Measurements from ENCODE around the gene OR8B4.
"Not testable (repeated sequence)": the region's sequence is repeated elsewhere in the genome, so short reads cannot be mapped to it uniquely, and the experiment has no call there.

The OR8B4 gene

DNA sequence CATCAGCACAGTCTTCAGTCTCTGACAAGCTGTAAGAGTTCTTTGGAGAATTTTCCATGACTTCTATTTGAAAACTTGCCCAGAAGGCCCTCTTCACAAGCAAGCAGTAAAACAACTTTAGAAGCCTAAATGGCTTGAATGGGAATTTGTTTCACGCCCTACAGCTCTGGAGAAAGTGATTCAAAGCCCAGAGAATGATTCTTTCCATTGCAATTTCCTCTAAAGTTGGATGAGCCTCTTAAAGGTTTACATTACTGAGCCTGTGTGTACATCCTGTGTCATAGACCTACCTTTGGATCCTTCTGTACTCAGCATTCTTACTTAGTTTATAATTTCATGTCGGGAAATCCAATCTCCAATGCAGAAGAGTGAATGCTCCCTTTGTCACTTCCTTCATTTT, 19.1 kb downstream of the OR8B4 start:
- DNase-seq (ENCODE audit: low read depth, low spot score) = no peak

DNA sequence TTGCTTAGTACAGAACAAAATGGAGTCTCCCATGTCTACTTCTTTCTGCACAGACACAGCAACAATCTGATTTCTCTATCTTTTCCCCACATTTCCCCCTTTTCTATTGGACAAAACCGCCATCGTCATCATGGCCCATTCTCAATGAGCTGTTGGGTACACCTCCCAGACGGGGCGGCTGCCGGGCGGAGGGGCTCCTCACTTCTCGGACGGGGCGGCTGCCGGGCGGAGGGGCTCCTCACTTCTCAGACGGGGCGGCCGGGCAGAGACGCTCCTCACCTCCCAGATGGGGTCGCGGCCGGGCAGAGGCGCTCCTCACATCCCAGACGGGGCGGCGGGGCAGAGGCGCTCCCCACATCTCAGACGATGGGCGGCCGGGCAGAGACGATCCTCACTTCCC, 21.5 kb downstream of the OR8B4 start:
- not testable (repeated sequence) for DNase-seq (ENCODE audit: low read depth, low spot score)

DNA sequence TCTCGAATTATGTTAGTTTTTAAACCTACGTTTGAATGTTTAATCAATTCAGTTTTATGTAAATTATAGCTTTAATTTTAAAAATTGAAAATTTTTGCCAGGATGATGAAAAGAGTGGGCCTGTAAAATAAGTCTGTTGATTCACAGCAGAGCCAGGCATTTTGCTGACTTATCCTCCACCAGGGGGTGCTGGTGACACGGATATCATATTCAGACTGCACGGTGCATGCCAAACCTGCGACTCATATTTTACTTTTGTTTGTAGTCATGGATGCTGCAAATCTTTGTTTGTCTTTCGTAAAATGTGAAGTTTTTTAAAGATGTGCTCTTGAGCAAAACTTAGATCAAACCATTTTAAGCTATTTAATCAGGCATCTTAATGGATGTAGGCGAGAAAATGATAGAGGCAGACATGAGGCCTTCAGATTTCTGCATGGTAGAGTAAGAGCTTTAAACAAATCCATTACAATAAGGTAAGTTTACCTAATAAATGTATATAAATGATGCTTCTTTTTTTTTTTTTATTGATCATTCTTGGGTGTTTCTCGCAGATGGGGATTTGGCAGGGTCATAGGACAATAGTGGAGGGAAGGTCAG, 22.2 kb downstream of the OR8B4 start:
- peak; percentile 32 for DNase-seq (ENCODE audit: low read depth, low spot score)

DNA sequence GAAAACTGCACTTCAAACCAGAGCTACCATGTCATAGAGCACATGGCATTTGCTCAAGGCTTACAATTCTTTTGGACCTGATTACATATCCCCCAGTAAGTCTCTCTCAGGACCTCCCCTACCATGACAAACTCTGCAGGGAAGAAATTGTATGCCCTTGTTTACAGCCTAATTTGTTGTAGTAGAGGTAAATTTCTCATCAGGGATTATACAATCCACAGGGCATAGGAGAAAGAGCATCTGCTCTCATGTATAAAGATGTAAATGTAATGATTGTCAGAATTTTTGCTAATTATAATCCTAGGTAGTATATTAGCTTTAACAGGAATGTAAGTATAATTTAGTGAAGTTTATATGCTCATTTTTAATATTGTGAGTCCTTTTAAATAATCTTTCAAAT, 25.7 kb downstream of the OR8B4 start, which contains the start of gene OR8B3:
Gene OR8B3, minus strand, starts transcription at position 101 of the 400 bp plus-strand sequence. CDS start 1,673 bp downstream, outside the sequence.
- no peak for DNase-seq (ENCODE audit: low read depth, low spot score)

DNA sequence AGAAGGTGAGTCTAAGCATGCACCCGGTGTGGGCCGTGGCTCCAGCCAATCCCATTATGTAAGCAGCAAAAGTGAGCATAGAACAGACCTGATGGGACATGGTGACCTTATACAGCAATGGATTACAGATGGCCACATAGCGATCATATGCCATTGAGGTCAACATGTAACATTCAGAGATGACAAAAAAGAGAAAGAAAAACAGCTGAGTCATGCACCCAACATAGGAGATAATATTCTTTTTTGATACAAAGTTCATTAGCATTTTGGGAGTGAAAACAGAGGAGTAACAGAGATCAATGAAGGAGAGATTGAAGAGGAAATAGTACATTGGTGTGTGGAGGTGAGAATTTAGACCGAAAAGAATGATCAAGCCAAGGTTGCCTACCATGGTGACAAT, 27.8 kb downstream of the OR8B4 start:
- DNase-seq (ENCODE audit: low read depth, low spot score) = not testable (repeated sequence)

DNA sequence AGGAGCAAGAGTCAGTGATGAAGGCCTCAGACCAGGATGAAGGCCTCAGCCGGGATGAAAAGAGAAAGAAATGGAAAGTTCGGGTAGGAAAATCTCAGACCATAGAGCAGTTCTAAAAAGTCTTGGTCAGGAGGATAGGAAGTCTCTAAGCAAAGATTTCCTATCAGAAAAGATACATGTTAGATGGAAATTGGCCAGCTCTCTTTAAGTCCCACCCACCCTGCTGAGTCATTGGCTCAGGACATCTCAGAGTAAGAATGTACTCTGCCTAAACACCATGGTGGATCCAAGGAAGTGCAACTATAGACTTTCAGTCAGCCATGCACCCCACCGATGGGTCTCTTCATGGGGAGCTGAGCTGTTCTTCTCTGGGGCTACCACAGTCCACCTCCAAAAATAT, 30.3 kb downstream of the OR8B4 start:
- DNase-seq (ENCODE audit: low read depth, low spot score) = no peak

DNA sequence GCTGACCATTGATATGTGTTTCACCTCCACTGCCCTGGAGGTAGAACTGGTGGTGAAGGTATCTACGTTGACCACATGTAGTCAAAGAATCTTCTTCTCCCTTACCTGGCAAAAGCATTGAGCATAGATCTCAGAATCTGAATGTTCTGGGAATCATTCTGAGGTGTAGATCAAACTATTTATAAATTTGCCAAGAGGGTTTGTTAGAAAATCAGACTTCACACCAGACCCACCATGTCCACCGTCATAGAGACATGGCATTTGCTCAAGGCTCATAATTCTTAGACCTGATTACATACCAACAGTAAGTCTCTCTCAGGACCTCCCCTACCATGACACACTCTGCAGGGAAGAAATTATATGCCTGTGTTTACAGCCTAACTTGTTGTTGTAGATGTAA, 40.3 kb downstream of the OR8B4 start, which contains the start of gene OR8B2:
Gene OR8B2, minus strand, starts transcription at position 101 of the 400 bp plus-strand sequence. CDS start 1,156 bp downstream, outside the sequence.
- DNase-seq (ENCODE audit: low read depth, low spot score) = no peak

DNA sequence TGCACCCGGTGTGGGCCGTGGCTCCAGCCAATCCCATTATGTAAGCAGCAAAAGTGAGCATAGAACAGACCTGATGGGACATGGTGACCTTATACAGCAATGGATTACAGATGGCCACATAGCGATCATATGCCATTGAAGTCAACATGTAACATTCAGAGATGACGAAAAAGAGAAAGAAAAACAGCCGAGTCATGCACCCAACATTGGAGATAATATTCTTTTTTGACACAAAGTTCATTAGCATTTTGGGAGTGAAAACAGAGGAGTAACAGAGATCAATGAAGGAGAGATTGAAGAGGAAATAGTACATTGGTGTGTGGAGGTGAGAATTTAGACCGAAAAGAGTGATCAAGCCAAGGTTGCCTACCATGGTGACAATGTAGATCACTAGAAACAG, 41.8 kb downstream of the OR8B4 start:
- not testable (repeated sequence) for DNase-seq (ENCODE audit: low read depth, low spot score)

DNA sequence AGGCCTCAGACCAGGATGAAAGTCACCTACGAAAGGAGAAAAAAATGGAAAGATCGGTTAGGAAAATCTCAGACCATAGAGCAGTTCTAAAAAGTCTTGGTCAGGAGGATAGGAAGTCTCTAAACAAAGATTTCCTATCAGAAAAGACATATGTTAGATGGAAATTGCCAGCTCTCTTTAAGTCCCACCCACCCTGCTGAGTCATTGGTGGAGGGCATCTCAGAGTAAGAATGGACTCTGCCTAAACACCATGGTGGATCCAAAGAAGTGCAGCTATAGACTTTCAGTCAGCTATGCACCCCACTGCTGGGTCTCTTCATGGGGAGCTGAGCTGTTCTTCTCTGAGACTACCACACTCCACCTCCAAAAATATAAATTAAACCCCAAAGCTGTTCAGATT, 44.1 kb downstream of the OR8B4 start:
- no peak for DNase-seq (ENCODE audit: low read depth, low spot score)

DNA sequence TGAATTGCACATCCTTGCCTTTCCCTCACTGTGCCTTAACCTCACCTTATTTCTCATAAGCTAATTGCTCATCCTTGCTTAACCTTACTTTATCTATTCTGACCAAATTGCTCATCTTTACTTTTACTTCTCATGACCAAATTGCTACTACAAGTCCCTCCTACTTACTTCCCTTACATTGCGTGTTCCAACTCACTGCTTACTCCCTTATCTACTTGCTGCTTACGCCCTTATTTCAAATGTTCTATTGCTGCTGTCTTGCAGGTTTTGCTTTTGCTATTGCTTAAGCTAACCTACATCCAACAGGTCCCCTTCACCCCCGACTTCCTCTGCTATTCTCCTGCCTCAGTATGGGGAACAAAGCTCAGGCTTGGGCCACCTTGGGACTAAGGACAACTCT, 48.4 kb downstream of the OR8B4 start:
- DNase-seq (ENCODE audit: low read depth, low spot score) = no peak
